ENCODE measurements around the gene KASH5. TPM values are rescaled to one million over a fixed set of nuclear protein-coding genes. Genes with fewer than 3 reads are reported as not detected.
A peak's percentile ranks its signal among the peaks of the same experiment; 100 is the strongest.

The KASH5 gene
- total and polyA plus RNA-seq, 2 of the 13 experiments (the other 11 are each of a cell fraction or from before 2014, with no cell fraction given) = not detected

DNA sequence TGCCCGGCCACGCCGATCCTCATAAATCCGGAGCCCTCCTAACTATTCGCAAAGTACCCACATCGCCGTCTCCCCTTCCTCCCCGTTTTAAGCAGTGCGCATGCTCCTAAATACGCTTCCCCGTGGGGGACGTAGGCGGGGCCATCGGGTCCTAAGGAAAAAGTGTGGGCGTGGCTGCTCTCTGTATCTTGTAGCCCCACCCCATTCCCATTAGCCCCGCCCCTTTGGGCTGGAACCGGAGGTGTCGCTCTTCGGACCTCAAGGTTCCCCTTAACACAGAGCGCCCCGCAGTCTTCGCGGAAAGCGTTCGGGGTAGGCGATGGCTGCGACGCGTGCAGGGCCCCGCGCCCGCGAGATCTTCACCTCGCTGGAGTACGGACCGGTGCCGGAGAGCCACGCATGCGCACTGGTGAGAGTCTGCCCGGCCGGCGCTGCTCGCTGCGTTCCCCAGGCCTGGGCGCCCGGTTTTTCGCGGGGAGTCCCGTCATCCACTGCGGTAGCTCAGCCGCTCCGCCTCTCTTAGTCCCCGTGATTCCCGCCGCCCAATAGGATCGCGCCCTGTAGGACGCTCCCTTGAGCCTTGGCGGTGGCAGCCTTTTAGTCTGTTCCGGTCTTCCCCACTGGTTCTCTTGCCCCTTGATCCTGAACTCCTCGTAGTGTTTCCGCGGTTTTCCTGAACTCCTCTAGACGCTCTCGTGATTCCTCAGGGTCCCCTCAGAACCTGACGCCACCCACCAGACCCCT lies 65.1 kb downstream of the KASH5 start, which contains the start of gene ALDH16A1 (continued):
- TF ChIP-seq ZNF230 (CRISPR knock-in tag; IDR thresholded peaks at IDR 0.05) = no peak
- TF ChIP-seq MIER2 (CRISPR knock-in tag; IDR thresholded peaks at IDR 0.05) = no peak
- TF ChIP-seq HNRNPUL1 (IDR thresholded peaks at IDR 0.05; ENCODE audit: low read depth, low read length) = no peak
- TF ChIP-seq, protein P1, sequence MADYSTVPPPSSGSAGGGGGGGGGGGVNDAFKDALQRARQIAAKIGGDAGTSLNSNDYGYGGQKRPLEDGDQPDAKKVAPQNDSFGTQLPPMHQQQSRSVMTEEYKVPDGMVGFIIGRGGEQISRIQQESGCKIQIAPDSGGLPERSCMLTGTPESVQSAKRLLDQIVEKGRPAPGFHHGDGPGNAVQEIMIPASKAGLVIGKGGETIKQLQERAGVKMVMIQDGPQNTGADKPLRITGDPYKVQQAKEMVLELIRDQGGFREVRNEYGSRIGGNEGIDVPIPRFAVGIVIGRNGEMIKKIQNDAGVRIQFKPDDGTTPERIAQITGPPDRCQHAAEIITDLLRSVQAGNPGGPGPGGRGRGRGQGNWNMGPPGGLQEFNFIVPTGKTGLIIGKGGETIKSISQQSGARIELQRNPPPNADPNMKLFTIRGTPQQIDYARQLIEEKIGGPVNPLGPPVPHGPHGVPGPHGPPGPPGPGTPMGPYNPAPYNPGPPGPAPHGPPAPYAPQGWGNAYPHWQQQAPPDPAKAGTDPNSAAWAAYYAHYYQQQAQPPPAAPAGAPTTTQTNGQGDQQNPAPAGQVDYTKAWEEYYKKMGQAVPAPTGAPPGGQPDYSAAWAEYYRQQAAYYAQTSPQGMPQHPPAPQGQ (CRISPR knock-in tag; IDR thresholded peaks at IDR 0.05; ENCODE audit: borderline replicate concordance) = no peak
- TF ChIP-seq GABPA (IDR thresholded peaks at IDR 0.05; ENCODE audit: low read depth, low read length) = peak; percentile 22; the same call in 1 of the 2 replicates
- TF ChIP-seq GABPA (CRISPR knock-in tag; IDR thresholded peaks at IDR 0.05; ENCODE audit: low read depth) = peak; percentile 73
- peak; percentile 29 for TF ChIP-seq FOXK1 (CRISPR knock-in tag; IDR thresholded peaks at IDR 0.05; ENCODE audit: borderline replicate concordance, low read depth)
- TF ChIP-seq, protein P2, sequence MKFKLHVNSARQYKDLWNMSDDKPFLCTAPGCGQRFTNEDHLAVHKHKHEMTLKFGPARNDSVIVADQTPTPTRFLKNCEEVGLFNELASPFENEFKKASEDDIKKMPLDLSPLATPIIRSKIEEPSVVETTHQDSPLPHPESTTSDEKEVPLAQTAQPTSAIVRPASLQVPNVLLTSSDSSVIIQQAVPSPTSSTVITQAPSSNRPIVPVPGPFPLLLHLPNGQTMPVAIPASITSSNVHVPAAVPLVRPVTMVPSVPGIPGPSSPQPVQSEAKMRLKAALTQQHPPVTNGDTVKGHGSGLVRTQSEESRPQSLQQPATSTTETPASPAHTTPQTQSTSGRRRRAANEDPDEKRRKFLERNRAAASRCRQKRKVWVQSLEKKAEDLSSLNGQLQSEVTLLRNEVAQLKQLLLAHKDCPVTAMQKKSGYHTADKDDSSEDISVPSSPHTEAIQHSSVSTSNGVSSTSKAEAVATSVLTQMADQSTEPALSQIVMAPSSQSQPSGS (CRISPR knock-in tag; IDR thresholded peaks at IDR 0.05) = no peak; the same call in 1 of the 2 replicates
- 0 out of 2 replicates have a peak, but pooled peaks have one; percentile 19 for TF ChIP-seq ZSCAN9 (CRISPR knock-in tag; IDR thresholded peaks at IDR 0.05; ENCODE audit: borderline replicate concordance)
- TF ChIP-seq DPF2 (CRISPR knock-in tag; IDR thresholded peaks at IDR 0.05; ENCODE audit: borderline replicate concordance, low read depth) = no peak
- no peak for TF ChIP-seq ZBTB21 (CRISPR knock-in tag; IDR thresholded peaks at IDR 0.05)

Data from HepG2 (cell line).